ENCODE measurements around the gene DARS1. TPM values are rescaled to one million over a fixed set of nuclear protein-coding genes. Genes with fewer than 3 reads are reported as not detected.
A peak's percentile ranks its signal among the peaks of the same experiment; 100 is the strongest.
"Not testable (repeated sequence)": the region's sequence is repeated elsewhere in the genome, so short reads cannot be mapped to it uniquely, and the experiment has no call there.

Gene DARS1
- total RNA-seq, 1 experiment from 2014 or later, result 56.7 TPM

GRCh38 chr2:135885709-135886108 is 99.7 kb downstream of the DARS1 start:
- intact Hi-C loops (cut with micrococcal nuclease), result no loop called here
- Histone ChIP-seq H3K36me3 (ENCODE audit: low read depth, low read length) (no peaks in the 10 kb centered on the region), H3K79me2 (ENCODE audit: low read length) (no peaks in the 10 kb centered on the region), H3K4me1 (ENCODE audit: insufficient read depth, low read length) (no peaks in the 10 kb centered on the region), H3K27me3 (ENCODE audit: low read length) (no peaks in the 10 kb centered on the region), H2AFZ (ENCODE audit: low read length) (no peak overlapping the region), H4K20me1 (ENCODE audit: low read length) (no peaks in the 10 kb centered on the region), H3K9ac (ENCODE audit: low read length) (no peak overlapping the region), H3K9me2 (replicated peaks; ENCODE audit: low read length) (no peaks in the 10 kb centered on the region), H3K27ac (ENCODE audit: low read length) (no peak overlapping the region), H3K4me2 (ENCODE audit: low read length) (no peak overlapping the region), H3K9me3 (ENCODE audit: low read length) (no peaks in the 10 kb centered on the region), H3F3A (ENCODE audit: low read length, unreplicated experiment) (no peaks in the 10 kb centered on the region), H3K4me3 (ENCODE audit: low read length) (no peak overlapping the region)
- CTCF ChIA-PET, result no interaction called here
- DNase-seq, result no peak
- TF ChIP-seq CTCF (conservative IDR thresholded peaks at IDR 0.05; ENCODE audit: low read depth, low read length), result no peak
- TF ChIP-seq EZH2phosphoT487 (IDR thresholded peaks at IDR 0.05; ENCODE audit: borderline replicate concordance, low read length), result no peak
- TF ChIP-seq EZH2 (IDR thresholded peaks at IDR 0.05; ENCODE audit: low read length, unreplicated experiment), result no peak
- no TSS peak for BruUV-seq (replicated peaks)
- no peak for ATAC-seq
- POLR2A ChIA-PET (ENCODE audit: unreplicated experiment), result no interaction called here

- intact Hi-C loops (cut with micrococcal nuclease), result no loop called here
- Histone ChIP-seq H3K9ac (ENCODE audit: low read length) (no peak overlapping the region), H3K9me2 (replicated peaks; ENCODE audit: low read length) (no peaks in the 10 kb centered on the region), H3K9me3 (ENCODE audit: low read length) (no peaks in the 10 kb centered on the region), H3K4me1 (ENCODE audit: insufficient read depth, low read length) (no peaks in the 10 kb centered on the region), H3K27me3 (ENCODE audit: low read length) (no peaks in the 10 kb centered on the region), H3K27ac (ENCODE audit: low read length) (no peak overlapping the region), H4K20me1 (ENCODE audit: low read length) (no peaks in the 10 kb centered on the region), H3K4me3 (ENCODE audit: low read length) (no peak overlapping the region), H3K79me2 (ENCODE audit: low read length) (no peaks in the 10 kb centered on the region), H2AFZ (ENCODE audit: low read length) (no peak overlapping the region), H3F3A (ENCODE audit: low read length, unreplicated experiment) (no peaks in the 10 kb centered on the region), H3K36me3 (ENCODE audit: low read depth, low read length) (no peaks in the 10 kb centered on the region), H3K4me2 (ENCODE audit: low read length) (no peak overlapping the region)
- no TSS peak for BruUV-seq (replicated peaks)
- ChIA-PET CTCF (no interaction called here), POLR2A (ENCODE audit: unreplicated experiment) (no interaction called here)
- ATAC-seq (no peak), DNase-seq (no peak)
- no peak for TF ChIP-seq CTCF (conservative IDR thresholded peaks at IDR 0.05; ENCODE audit: low read depth, low read length)
- TF ChIP-seq EZH2 (IDR thresholded peaks at IDR 0.05; ENCODE audit: low read length, unreplicated experiment), result no peak
- no peak for TF ChIP-seq EZH2phosphoT487 (IDR thresholded peaks at IDR 0.05; ENCODE audit: borderline replicate concordance, low read length)
Observed at GRCh38 chr2:135882415-135882814, 103.0 kb downstream of the DARS1 start.

GRCh38 chr2:135876770-135877169 is 108.7 kb downstream of the DARS1 start:
- H3K9me2 ChIP-seq (replicated peaks; ENCODE audit: low read length); H3F3A ChIP-seq (ENCODE audit: low read length, unreplicated experiment); DNase-seq; H3K27ac ChIP-seq (ENCODE audit: low read length); ATAC-seq; H3K9me3 ChIP-seq (ENCODE audit: low read length); intact Hi-C loops (cut with micrococcal nuclease); BruUV-seq (replicated peaks); H3K27me3 ChIP-seq (ENCODE audit: low read length); H3K36me3 ChIP-seq (ENCODE audit: low read depth, low read length): not testable (repeated sequence)
- CTCF ChIA-PET, result interaction anchor here (0.7 to 1.0 kb wide), 2 partner anchors 37 to 369 kb away, joined by 4 to 5 read pairs; no protein-coding TSS in a partner anchor
- POLR2A ChIA-PET (ENCODE audit: unreplicated experiment), result interaction anchor here (0.6 to 0.7 kb wide), 2 partner anchors 11 to 17 kb away, joined by 3 to 4 read pairs; no protein-coding TSS in a partner anchor
- Histone ChIP-seq H2AFZ (ENCODE audit: low read length) (peak overlapping the region; percentile 89), H3K4me3 (ENCODE audit: low read length) (peak overlapping the region; percentile 89), H3K79me2 (ENCODE audit: low read length) (peaks cover 36% of the 10 kb centered on the region), H3K4me2 (ENCODE audit: low read length) (peak overlapping the region; percentile 80), H3K9ac (ENCODE audit: low read length) (peak overlapping the region; percentile 97; the same call in 1 of the 2 replicates), H4K20me1 (ENCODE audit: low read length) (peaks cover 27% of the 10 kb centered on the region), H3K4me1 (ENCODE audit: insufficient read depth, low read length) (peaks cover 17% of the 10 kb centered on the region)

Data from PC-3 (cell line).